ENCODE measurements around the gene CALR. TPM values are rescaled to one million over a fixed set of nuclear protein-coding genes. Genes with fewer than 3 reads are reported as not detected.

The CALR gene
- total RNA-seq, 1 experiment from 2014 or later: 547 TPM

- no peaks in the 10 kb centered on the region for H3K27me3 ChIP-seq (ENCODE audit: low read length)
- H3K4me3 ChIP-seq (ENCODE audit: low read length): no peak overlapping the region
- no peaks in the 10 kb centered on the region for H3K9me2 ChIP-seq (replicated peaks; ENCODE audit: insufficient read depth, low read length)
- H3K9ac ChIP-seq (ENCODE audit: low read length): no peak overlapping the region
- no peaks in the 10 kb centered on the region for H3K9me3 ChIP-seq (ENCODE audit: low read length)
- H3K36me3 ChIP-seq (ENCODE audit: insufficient read depth, low read length): peaks cover 32% of the 10 kb centered on the region
- H3K4me2 ChIP-seq (ENCODE audit: low read depth, low read length, poor library complexity, severe bottlenecking): no peak overlapping the region
- no peak for DNase-seq
- 0 out of 2 replicates have a peak, but pooled peaks cover 2% of the 10 kb centered on the region for H3K79me2 ChIP-seq (ENCODE audit: low read length)
- H3K4me1 ChIP-seq (ENCODE audit: low read length): no peaks in the 10 kb centered on the region
- no peaks in the 10 kb centered on the region for H4K20me1 ChIP-seq (ENCODE audit: insufficient read depth, low read depth, low read length)
- no peak overlapping the region for H2AFZ ChIP-seq (ENCODE audit: low read length)
- H3K27ac ChIP-seq (ENCODE audit: low read length): no peak overlapping the region
These were observed 13.6 kb upstream of the CALR start for GRCh38 chr19:12924621-12925310.

- peaks cover 37% of the 10 kb centered on the region for H3K36me3 ChIP-seq (ENCODE audit: insufficient read depth, low read length)
- no peaks in the 10 kb centered on the region for H3K9me2 ChIP-seq (replicated peaks; ENCODE audit: insufficient read depth, low read length)
- no peak overlapping the region for H3K27ac ChIP-seq (ENCODE audit: low read length)
- H4K20me1 ChIP-seq (ENCODE audit: insufficient read depth, low read depth, low read length): peaks cover 10% of the 10 kb centered on the region; the same call in 1 of the 2 replicates
- no peaks in the 10 kb centered on the region for H3K9me3 ChIP-seq (ENCODE audit: low read length)
- DNase-seq: no peak
- H3K4me2 ChIP-seq (ENCODE audit: low read depth, low read length, poor library complexity, severe bottlenecking): no peak overlapping the region
- H3K27me3 ChIP-seq (ENCODE audit: low read length): no peaks in the 10 kb centered on the region
- H3K9ac ChIP-seq (ENCODE audit: low read length): no peak overlapping the region
- H3K4me1 ChIP-seq (ENCODE audit: low read length): peaks cover 20% of the 10 kb centered on the region
- no peak overlapping the region for H2AFZ ChIP-seq (ENCODE audit: low read length)
- peaks cover 38% of the 10 kb centered on the region for H3K79me2 ChIP-seq (ENCODE audit: low read length)
- H3K4me3 ChIP-seq (ENCODE audit: low read length): no peak overlapping the region
These were observed 8.3 kb upstream of the CALR start for GRCh38 chr19:12930002-12930645.

GRCh38 chr19:12932392-12933286 lies 5.8 kb upstream of the CALR start:
- Histone ChIP-seq H3K27ac (ENCODE audit: low read length) (peak overlapping the region; percentile 39; the same call in 1 of the 2 replicates), H4K20me1 (ENCODE audit: insufficient read depth, low read depth, low read length) (peaks cover 10% of the 10 kb centered on the region; the same call in 1 of the 2 replicates), H3K4me3 (ENCODE audit: low read length) (peak overlapping the region; percentile 81), H2AFZ (ENCODE audit: low read length) (no peak overlapping the region), H3K79me2 (ENCODE audit: low read length) (peaks cover 38% of the 10 kb centered on the region), H3K4me1 (ENCODE audit: low read length) (peaks cover 27% of the 10 kb centered on the region), H3K36me3 (ENCODE audit: insufficient read depth, low read length) (peaks cover 29% of the 10 kb centered on the region), H3K9me2 (replicated peaks; ENCODE audit: insufficient read depth, low read length) (no peaks in the 10 kb centered on the region), H3K27me3 (ENCODE audit: low read length) (no peaks in the 10 kb centered on the region), H3K4me2 (ENCODE audit: low read depth, low read length, poor library complexity, severe bottlenecking) (peak overlapping the region; percentile 91), H3K9ac (ENCODE audit: low read length) (peak overlapping the region; percentile 81), H3K9me3 (ENCODE audit: low read length) (no peaks in the 10 kb centered on the region)
- DNase-seq: no peak

GRCh38 chr19:12933287-12934072 lies 4.9 kb upstream of the CALR start, which contains the start of gene FARSA:
FARSA (minus strand) TSS chr19:12933711; CDS start chr19:12933696, 15 bp downstream.
- Histone ChIP-seq H3K36me3 (ENCODE audit: insufficient read depth, low read length) (peaks cover 24% of the 10 kb centered on the region), H3K27me3 (ENCODE audit: low read length) (no peaks in the 10 kb centered on the region), H4K20me1 (ENCODE audit: insufficient read depth, low read depth, low read length) (peaks cover 10% of the 10 kb centered on the region; the same call in 1 of the 2 replicates), H3K9me3 (ENCODE audit: low read length) (no peaks in the 10 kb centered on the region), H3K9me2 (replicated peaks; ENCODE audit: insufficient read depth, low read length) (no peaks in the 10 kb centered on the region), H3K27ac (ENCODE audit: low read length) (peak within 1 kb of the TSS; percentile 39; the same call in 1 of the 2 replicates), H3K79me2 (ENCODE audit: low read length) (peaks cover 38% of the 10 kb centered on the region), H3K9ac (ENCODE audit: low read length) (peak within 1 kb of the TSS; percentile 81), H3K4me3 (ENCODE audit: low read length) (peak within 1 kb of the TSS; percentile 81), H3K4me1 (ENCODE audit: low read length) (peaks cover 31% of the 10 kb centered on the region), H2AFZ (ENCODE audit: low read length) (peak within 1 kb of the TSS; percentile 74; the same call in 1 of the 2 replicates), H3K4me2 (ENCODE audit: low read depth, low read length, poor library complexity, severe bottlenecking) (peak within 1 kb of the TSS; percentile 91)
- peak; percentile 97 for DNase-seq

GRCh38 chr19:12935071-12935470 lies 3.3 kb upstream of the CALR start:
- DNase-seq: no peak
- H2AFZ ChIP-seq (ENCODE audit: low read length): no peak overlapping the region
- H3K9me2 ChIP-seq (replicated peaks; ENCODE audit: insufficient read depth, low read length): no peaks in the 10 kb centered on the region
- H3K9me3 ChIP-seq (ENCODE audit: low read length): no peaks in the 10 kb centered on the region
- no peak overlapping the region for H3K9ac ChIP-seq (ENCODE audit: low read length)
- peaks cover 26% of the 10 kb centered on the region for H3K36me3 ChIP-seq (ENCODE audit: insufficient read depth, low read length)
- H3K4me1 ChIP-seq (ENCODE audit: low read length): peaks cover 41% of the 10 kb centered on the region
- no peaks in the 10 kb centered on the region for H3K27me3 ChIP-seq (ENCODE audit: low read length)
- H4K20me1 ChIP-seq (ENCODE audit: insufficient read depth, low read depth, low read length): peaks cover 25% of the 10 kb centered on the region
- H3K4me3 ChIP-seq (ENCODE audit: low read length): no peak overlapping the region
- no peak overlapping the region for H3K4me2 ChIP-seq (ENCODE audit: low read depth, low read length, poor library complexity, severe bottlenecking)
- H3K27ac ChIP-seq (ENCODE audit: low read length): no peak overlapping the region
- peaks cover 52% of the 10 kb centered on the region for H3K79me2 ChIP-seq (ENCODE audit: low read length)

GRCh38 chr19:12936582-12936981 lies 1.8 kb upstream of the CALR start:
- Histone ChIP-seq H3K4me3 (ENCODE audit: low read length) (no peak overlapping the region), H3K27me3 (ENCODE audit: low read length) (no peaks in the 10 kb centered on the region)

GRCh38 chr19:12937093-12937926 lies 1.1 kb upstream of the CALR start:
- H3K4me1 ChIP-seq (ENCODE audit: low read length): peaks cover 42% of the 10 kb centered on the region
- H3K27me3 ChIP-seq (ENCODE audit: low read length): no peaks in the 10 kb centered on the region
- peaks cover 27% of the 10 kb centered on the region for H3K36me3 ChIP-seq (ENCODE audit: insufficient read depth, low read length)
- H3K79me2 ChIP-seq (ENCODE audit: low read length): peaks cover 38% of the 10 kb centered on the region
- peak overlapping the region; percentile 74 for H3K9ac ChIP-seq (ENCODE audit: low read length)
- peak overlapping the region; percentile 83 for H3K4me2 ChIP-seq (ENCODE audit: low read depth, low read length, poor library complexity, severe bottlenecking)
- H4K20me1 ChIP-seq (ENCODE audit: insufficient read depth, low read depth, low read length): peaks cover 28% of the 10 kb centered on the region
- DNase-seq: peak; percentile 74
- peak overlapping the region; percentile 75; the same call in 1 of the 2 replicates for H2AFZ ChIP-seq (ENCODE audit: low read length)
- H3K27ac ChIP-seq (ENCODE audit: low read length): peak overlapping the region; percentile 81
- H3K4me3 ChIP-seq (ENCODE audit: low read length): peak overlapping the region; percentile 64
- H3K9me2 ChIP-seq (replicated peaks; ENCODE audit: insufficient read depth, low read length): no peaks in the 10 kb centered on the region
- no peaks in the 10 kb centered on the region for H3K9me3 ChIP-seq (ENCODE audit: low read length)

More at GRCh38 chr19:12936582-12936981, 1.8 kb upstream of the CALR start:
- H3K79me2 ChIP-seq (ENCODE audit: low read length): peaks cover 45% of the 10 kb centered on the region
- H2AFZ ChIP-seq (ENCODE audit: low read length): no peak overlapping the region
- H3K9me3 ChIP-seq (ENCODE audit: low read length): no peaks in the 10 kb centered on the region
- peaks cover 30% of the 10 kb centered on the region for H4K20me1 ChIP-seq (ENCODE audit: insufficient read depth, low read depth, low read length)
- DNase-seq: no peak
- H3K4me2 ChIP-seq (ENCODE audit: low read depth, low read length, poor library complexity, severe bottlenecking): peak overlapping the region; percentile 83
- H3K9ac ChIP-seq (ENCODE audit: low read length): no peak overlapping the region
- H3K9me2 ChIP-seq (replicated peaks; ENCODE audit: insufficient read depth, low read length): no peaks in the 10 kb centered on the region
- H3K36me3 ChIP-seq (ENCODE audit: insufficient read depth, low read length): peaks cover 28% of the 10 kb centered on the region
- H3K27ac ChIP-seq (ENCODE audit: low read length): no peak overlapping the region
- H3K4me1 ChIP-seq (ENCODE audit: low read length): peaks cover 50% of the 10 kb centered on the region

Measured in Karpas-422 (cell line).